ENCODE data around the gene GPC6. TPM values are rescaled to one million over a fixed set of nuclear protein-coding genes. Genes with fewer than 3 reads are reported as not detected.

GPC6 gene
- total RNA-seq, 1 experiment from 2014 or later: not detected

- TF ChIP-seq EZH2 (IDR thresholded peaks at IDR 0.05; ENCODE audit: low read depth) (no peak), CTCF (conservative IDR thresholded peaks at IDR 0.05) (no peak)
- no peaks in the 10 kb centered on the region for H4K20me1 ChIP-seq (ENCODE audit: insufficient read depth)
- no peaks in the 10 kb centered on the region for H3F3A ChIP-seq (ENCODE audit: insufficient read depth, low read depth)
- H2AFZ ChIP-seq: no peak overlapping the region
- no peaks in the 10 kb centered on the region for H3K9me2 ChIP-seq (ENCODE audit: insufficient read depth)
- H3K79me2 ChIP-seq (ENCODE audit: low read depth): no peaks in the 10 kb centered on the region
- H3K9me3 ChIP-seq (ENCODE audit: insufficient read depth, low read depth): no peaks in the 10 kb centered on the region
- H3K4me2 ChIP-seq: no peak overlapping the region
- no peaks in the 10 kb centered on the region for H3K4me1 ChIP-seq (replicated peaks; ENCODE audit: insufficient read depth)
- intact Hi-C loops (cut with micrococcal nuclease; ENCODE audit: unreplicated experiment): no loop called here
- no TSS peak for BruUV-seq (replicated peaks)
- no peaks in the 10 kb centered on the region for H3K27me3 ChIP-seq (ENCODE audit: insufficient read depth, low read depth)
- no peak for DNase-seq
- H3K36me3 ChIP-seq (ENCODE audit: low read depth): no peaks in the 10 kb centered on the region
- H3K4me3 ChIP-seq: no peak overlapping the region
- POLR2A ChIA-PET (ENCODE audit: unreplicated experiment): no interaction called here
- no peak overlapping the region for H3K27ac ChIP-seq
- CTCF ChIA-PET: no interaction called here
These were observed 196.5 kb downstream of the GPC6 start for GRCh38 chr13:93422980-93423543.

GRCh38 chr13:93425411-93425810 lies 198.8 kb downstream of the GPC6 start:
- Histone ChIP-seq H2AFZ (no peak overlapping the region), H3K4me1 (replicated peaks; ENCODE audit: insufficient read depth) (no peaks in the 10 kb centered on the region), H3F3A (ENCODE audit: insufficient read depth, low read depth) (no peaks in the 10 kb centered on the region), H3K9me2 (ENCODE audit: insufficient read depth) (no peaks in the 10 kb centered on the region), H3K36me3 (ENCODE audit: low read depth) (no peaks in the 10 kb centered on the region), H3K79me2 (ENCODE audit: low read depth) (no peaks in the 10 kb centered on the region), H4K20me1 (ENCODE audit: insufficient read depth) (no peaks in the 10 kb centered on the region), H3K9me3 (ENCODE audit: insufficient read depth, low read depth) (no peaks in the 10 kb centered on the region), H3K27ac (no peak overlapping the region), H3K4me3 (no peak overlapping the region), H3K27me3 (ENCODE audit: insufficient read depth, low read depth) (no peaks in the 10 kb centered on the region), H3K4me2 (no peak overlapping the region)
- ChIA-PET POLR2A (ENCODE audit: unreplicated experiment) (no interaction called here), CTCF (no interaction called here)
- no peak for DNase-seq
- no peak for TF ChIP-seq EZH2 (IDR thresholded peaks at IDR 0.05; ENCODE audit: low read depth)
- TF ChIP-seq CTCF (conservative IDR thresholded peaks at IDR 0.05): no peak
- intact Hi-C loops (cut with micrococcal nuclease; ENCODE audit: unreplicated experiment): no loop called here
- BruUV-seq (replicated peaks): no TSS peak

- Histone ChIP-seq H3K27me3 (ENCODE audit: insufficient read depth, low read depth) (no peaks in the 10 kb centered on the region), H3K9me2 (ENCODE audit: insufficient read depth) (no peaks in the 10 kb centered on the region), H3K4me3 (no peak overlapping the region), H3K4me2 (no peak overlapping the region), H3F3A (ENCODE audit: insufficient read depth, low read depth) (no peaks in the 10 kb centered on the region), H3K79me2 (ENCODE audit: low read depth) (no peaks in the 10 kb centered on the region), H2AFZ (no peak overlapping the region), H3K36me3 (ENCODE audit: low read depth) (no peaks in the 10 kb centered on the region), H4K20me1 (ENCODE audit: insufficient read depth) (no peaks in the 10 kb centered on the region), H3K27ac (no peak overlapping the region), H3K4me1 (replicated peaks; ENCODE audit: insufficient read depth) (no peaks in the 10 kb centered on the region), H3K9me3 (ENCODE audit: insufficient read depth, low read depth) (no peaks in the 10 kb centered on the region)
- no peak for DNase-seq
- BruUV-seq (replicated peaks): no TSS peak
- intact Hi-C loops (cut with micrococcal nuclease; ENCODE audit: unreplicated experiment): no loop called here
- POLR2A ChIA-PET (ENCODE audit: unreplicated experiment): no interaction called here
- CTCF ChIA-PET: no interaction called here
- no peak for TF ChIP-seq EZH2 (IDR thresholded peaks at IDR 0.05; ENCODE audit: low read depth)
- TF ChIP-seq CTCF (conservative IDR thresholded peaks at IDR 0.05): no peak
These were observed 203.8 kb downstream of the GPC6 start for GRCh38 chr13:93430381-93430780.
